Activated CD4-positive, alpha-beta T cell treated with anti-CD3 and anti-CD28 coated beads for 1 hour (primary cell): ENCODE results near the gene DECR2.
"Not testable (repeated sequence)": the region's sequence is repeated elsewhere in the genome, so short reads cannot be mapped to it uniquely, and the experiment has no call there.

Source experiments
- DNase-seq: peaks from one replicate; pipeline ENCODE4 v3.0.0-alpha.2; 2020

Gene DECR2

GRCh38 chr16:379961-380761 is 21.5 kb upstream of the DECR2 start:
- DNase-seq, result no peak

DNA sequence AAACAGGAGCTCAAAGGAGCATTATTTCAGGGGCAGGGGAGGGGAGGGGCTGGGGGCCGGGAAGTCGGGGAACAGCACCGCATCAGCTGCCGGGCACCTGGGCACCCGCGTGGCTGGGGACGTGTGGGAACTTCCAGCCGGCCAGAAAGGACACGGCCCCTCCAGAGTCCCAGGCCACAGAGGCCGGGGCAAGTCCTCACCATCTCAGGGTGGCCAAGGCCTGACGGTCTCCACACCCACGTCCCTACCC is 21.0 kb upstream of the DECR2 start:
- no peak for DNase-seq

DNA sequence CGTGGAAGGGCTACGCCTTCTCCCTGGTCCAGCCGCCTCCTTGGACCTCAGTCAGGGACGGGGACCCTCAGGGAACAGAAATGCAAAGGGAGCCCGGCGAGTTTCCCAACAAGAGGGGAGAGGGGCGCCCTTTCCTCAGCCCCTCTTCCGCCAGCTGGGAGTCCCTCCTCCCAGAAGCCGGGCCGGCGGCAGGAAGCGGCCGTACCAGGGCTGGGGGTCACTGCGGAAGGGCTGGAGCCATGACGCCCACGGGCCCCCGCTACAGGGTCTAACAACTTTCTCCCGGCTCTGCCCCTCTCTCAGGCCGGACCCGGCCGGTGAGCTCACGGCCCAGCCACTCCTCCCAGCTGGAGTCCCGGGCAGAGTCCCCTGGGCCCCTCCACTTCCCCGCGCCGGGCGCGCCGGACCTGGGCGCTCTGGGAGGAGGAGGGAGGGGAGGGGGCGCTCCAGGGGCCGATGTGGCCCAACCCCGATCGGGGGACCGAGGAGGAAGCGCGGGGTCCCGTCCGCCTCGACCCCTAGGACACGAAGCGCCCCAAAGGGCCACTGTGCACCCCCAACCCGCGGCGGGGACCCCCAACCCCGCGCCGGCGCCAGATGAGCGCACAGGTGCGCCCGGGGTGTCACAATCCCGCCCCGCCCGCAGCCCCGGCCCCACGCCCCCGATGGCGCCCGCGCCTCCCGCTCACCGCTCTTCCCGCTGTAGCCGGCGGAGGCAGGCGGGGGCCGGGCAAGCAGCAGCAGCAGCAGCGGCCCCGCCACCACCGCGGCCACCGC is 20.5 kb upstream of the DECR2 start:
- no peak for DNase-seq

DNA sequence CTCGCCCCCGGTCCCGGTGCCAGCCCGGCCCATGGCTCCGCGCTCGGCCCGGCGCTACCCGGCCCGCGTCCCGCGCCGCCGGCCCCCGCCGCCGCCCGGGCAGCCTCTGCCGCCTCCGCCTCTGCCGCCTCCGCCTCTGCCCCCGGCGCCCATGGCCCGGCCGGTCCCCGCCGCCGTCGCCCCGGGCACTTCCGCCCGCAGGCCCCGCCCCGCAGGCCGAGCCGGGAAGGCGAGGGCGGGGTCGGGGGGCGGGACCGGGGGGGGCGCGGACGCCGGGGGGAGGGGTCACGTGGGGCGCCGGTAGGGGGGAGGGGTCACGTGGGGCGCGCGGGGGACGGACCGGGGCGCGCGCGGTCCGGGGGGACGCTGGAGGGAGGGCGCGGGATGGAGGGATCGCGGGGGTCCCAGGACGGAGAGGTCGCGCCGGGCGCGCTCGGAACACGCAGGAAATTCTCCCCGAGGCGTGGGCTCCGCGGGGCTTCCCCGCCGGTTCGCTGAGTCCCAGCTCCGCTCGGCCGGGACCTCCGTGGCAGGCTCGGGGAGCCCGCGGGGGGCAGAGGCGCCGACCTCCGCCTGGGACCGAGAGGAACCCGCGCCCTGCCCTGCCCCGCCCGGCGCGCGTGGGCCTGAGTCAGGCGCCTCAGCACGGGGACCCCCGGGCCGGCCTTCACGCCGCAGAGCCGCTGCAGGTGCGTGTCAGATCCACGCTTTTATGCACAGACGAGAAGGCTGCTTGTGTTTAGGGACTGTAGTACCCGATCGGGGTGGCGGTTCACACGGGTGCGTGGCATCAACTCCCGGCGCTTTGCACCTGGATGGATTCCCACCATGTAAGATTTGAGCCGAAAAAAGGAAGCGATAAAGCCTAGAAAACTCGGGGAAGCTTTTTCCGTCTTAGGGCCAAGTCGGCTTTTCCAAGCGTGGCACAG is 19.6 kb upstream of the DECR2 start, which contains the start of gene PGAP6:
Gene PGAP6 (minus strand): TSS at position 190 of the 929 bp plus-strand sequence. CDS start 157 bp downstream, at position 33.
- DNase-seq, result peak; percentile 54

GRCh38 chr16:383326-384051 is 18.2 kb upstream of the DECR2 start:
- DNase-seq, result no peak

- DNase-seq, result no peak
Measured at GRCh38 chr16:386641-387156, 15.0 kb upstream of the DECR2 start.

- not testable (repeated sequence) for DNase-seq
Measured at GRCh38 chr16:387761-388666, 13.7 kb upstream of the DECR2 start.

DNA sequence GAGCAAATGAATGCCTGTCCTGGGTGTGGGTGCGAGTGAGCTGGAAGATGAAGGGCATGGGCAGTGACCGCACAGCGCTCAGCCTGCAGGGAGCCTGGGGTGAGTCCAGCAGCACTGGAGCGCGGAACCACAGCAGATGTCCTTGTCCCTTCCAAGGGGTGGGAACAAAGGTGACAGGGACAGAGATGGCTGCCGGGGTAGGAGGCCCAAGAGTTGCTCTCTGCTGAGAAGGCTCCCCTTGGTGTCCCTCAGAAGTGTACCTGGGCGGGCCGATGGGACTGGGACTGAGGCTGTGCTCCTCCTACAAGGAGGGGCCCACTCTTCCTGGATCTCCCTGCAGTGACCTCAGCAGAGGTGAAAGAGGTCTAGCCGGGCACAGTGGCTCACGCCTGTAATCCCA is 12.3 kb upstream of the DECR2 start:
- no peak for DNase-seq

GRCh38 chr16:391885-392335 is 9.8 kb upstream of the DECR2 start:
- peak; percentile 57 for DNase-seq

- DNase-seq, result no peak
Measured at GRCh38 chr16:392450-393030, 9.1 kb upstream of the DECR2 start.

DNA sequence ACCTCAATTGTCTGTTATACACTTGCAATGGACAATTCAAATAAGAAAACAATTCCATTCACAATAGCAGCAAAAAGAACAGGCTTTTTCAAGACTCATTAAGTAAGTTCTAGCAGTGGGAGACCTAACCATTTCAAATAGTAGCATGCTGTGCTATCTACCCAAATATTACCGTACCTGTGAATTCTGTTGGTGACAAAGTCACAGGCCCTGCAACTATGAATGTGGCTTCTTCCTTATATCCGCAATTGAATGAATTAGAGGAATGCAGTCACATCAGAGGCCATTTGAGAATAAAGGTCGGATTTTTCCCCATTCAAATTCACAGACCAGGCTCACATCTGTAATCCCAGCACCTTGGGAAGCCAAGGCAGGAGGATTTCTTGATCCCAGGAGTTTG is 5.5 kb upstream of the DECR2 start:
- no peak for DNase-seq

DNA sequence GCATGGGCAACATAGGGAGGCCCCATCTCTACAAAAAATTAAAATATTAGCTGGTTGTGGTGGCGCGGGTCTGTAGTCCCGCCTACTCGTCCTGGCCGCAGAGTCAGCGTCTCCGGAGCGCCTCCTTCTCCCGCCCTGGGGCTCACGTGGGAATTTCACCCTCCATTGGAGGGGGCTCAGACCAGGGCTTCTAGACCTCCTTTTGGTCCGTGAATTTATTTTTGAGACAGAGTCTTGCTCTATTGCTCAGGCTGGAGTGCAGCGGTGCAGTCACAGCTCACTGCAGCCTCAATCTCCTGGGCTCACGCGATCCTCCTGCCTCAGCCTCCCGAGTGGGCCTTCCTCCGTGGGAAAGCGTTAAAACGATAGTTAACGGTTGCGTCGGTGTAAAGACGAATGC is 5.1 kb upstream of the DECR2 start:
- no peak for DNase-seq

DNA sequence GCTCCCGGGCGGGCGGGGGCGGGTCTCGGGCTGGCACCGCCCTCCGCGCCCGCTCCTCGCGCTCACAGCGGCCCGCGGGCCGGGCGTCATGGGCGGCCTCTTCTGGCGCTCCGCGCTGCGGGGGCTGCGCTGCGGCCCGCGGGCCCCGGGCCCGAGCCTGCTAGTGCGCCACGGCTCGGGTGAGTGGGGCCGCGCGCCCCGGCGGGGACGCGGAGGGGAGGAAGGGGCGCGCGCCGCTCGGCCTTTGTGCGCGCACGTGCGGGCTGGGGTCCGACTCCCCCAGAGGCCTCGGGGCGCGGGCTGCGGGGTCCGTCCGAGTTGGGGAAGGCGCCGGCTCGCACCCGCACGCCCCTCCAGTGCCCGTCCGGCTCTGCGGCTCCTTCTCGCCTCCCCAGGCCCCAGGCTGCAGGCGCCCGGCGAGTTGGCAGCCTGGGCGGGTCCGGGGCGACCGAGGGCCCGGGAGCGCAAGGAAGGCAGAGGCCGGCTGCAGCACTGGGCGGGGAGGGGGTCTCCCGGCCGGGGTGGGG is 4.5 kb upstream of the DECR2 start, which contains the start of gene NME4:
Gene NME4 (plus strand): TSS at position 65 of the 527 bp plus-strand sequence. CDS start 24 bp downstream, at position 89.
- no peak for DNase-seq

- no peak for DNase-seq
Measured at GRCh38 chr16:397736-398332, 3.9 kb upstream of the DECR2 start.

- DNase-seq, result no peak
Measured at GRCh38 chr16:398561-399339, 2.9 kb upstream of the DECR2 start.

- DNase-seq, result no peak
Measured at GRCh38 chr16:399340-400019, 2.2 kb upstream of the DECR2 start.

DNA sequence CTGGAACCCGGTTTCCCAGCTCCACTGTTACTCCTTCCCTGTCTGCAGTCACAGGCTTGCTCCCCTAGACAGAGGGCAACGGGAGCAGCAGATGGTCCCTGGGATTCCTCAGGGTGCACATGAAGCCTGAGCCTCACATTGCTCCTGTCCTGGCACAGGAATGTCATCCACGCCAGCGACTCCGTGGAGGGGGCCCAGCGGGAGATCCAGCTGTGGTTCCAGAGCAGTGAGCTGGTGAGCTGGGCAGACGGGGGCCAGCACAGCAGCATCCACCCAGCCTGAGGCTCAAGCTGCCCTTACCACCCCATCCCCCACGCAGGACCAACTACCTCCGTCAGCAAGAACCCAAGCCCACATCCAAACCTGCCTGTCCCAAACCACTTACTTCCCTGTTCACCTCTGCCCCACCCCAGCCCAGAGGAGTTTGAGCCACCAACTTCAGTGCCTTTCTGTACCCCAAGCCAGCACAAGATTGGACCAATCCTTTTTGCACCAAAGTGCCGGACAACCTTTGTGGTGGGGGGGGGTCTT is 1.6 kb upstream of the DECR2 start:
- no peak for DNase-seq

- no peak for DNase-seq
Measured at GRCh38 chr16:404971-405486, 3.3 kb downstream of the DECR2 start.
